DMS53 (cell line): ENCODE measurements around the gene FBXL3.

ENCODE experiments used
- DNase-seq: peaks from one replicate; lab custom pipeline; 2025; lab: John Stamatoyannopoulos, UW

Gene FBXL3

GRCh38 chr13:77026861-77027621, at the start of gene FBXL3:
FBXL3 (minus strand) TSS chr13:77027159; CDS start chr13:77021860, 5,299 bp downstream.
- peak; percentile 81 for DNase-seq

GRCh38 chr13:77067519-77067918, 40.6 kb upstream of the FBXL3 start:
- no peak for DNase-seq

- DNase-seq = no peak
Measured at GRCh38 chr13:77065461-77066147, 38.6 kb upstream of the FBXL3 start.

- DNase-seq = no peak
Measured at GRCh38 chr13:77062097-77062496, 35.1 kb upstream of the FBXL3 start.

- DNase-seq = no peak
Measured at GRCh38 chr13:77061362-77061761, 34.4 kb upstream of the FBXL3 start.

GRCh38 chr13:77056886-77057285, 29.9 kb upstream of the FBXL3 start:
- DNase-seq = no peak

- peak; percentile 2 for DNase-seq
Measured at GRCh38 chr13:77056382-77056781, 29.4 kb upstream of the FBXL3 start.

- DNase-seq = no peak
Measured at GRCh38 chr13:77055158-77055557, 28.2 kb upstream of the FBXL3 start.

GRCh38 chr13:77053192-77053591, 26.2 kb upstream of the FBXL3 start:
- DNase-seq = no peak

- DNase-seq = no peak
Measured at GRCh38 chr13:77048681-77049080, 21.7 kb upstream of the FBXL3 start.

- no peak for DNase-seq
Measured at GRCh38 chr13:77047649-77048343, 20.8 kb upstream of the FBXL3 start.

GRCh38 chr13:77042566-77043177, 15.7 kb upstream of the FBXL3 start:
- no peak for DNase-seq

GRCh38 chr13:77040835-77041234, 13.9 kb upstream of the FBXL3 start:
- DNase-seq = no peak

- DNase-seq = peak; percentile 75
Measured at GRCh38 chr13:77040076-77040475, 13.1 kb upstream of the FBXL3 start.

GRCh38 chr13:77038907-77039480, 12.0 kb upstream of the FBXL3 start:
- DNase-seq = no peak

GRCh38 chr13:77036279-77036678, 9.3 kb upstream of the FBXL3 start:
- no peak for DNase-seq

GRCh38 chr13:77034881-77035280, 7.9 kb upstream of the FBXL3 start:
- no peak for DNase-seq

GRCh38 chr13:77033717-77034302, 6.9 kb upstream of the FBXL3 start:
- no peak for DNase-seq

- DNase-seq = no peak
Measured at GRCh38 chr13:77031656-77032243, 4.8 kb upstream of the FBXL3 start.

GRCh38 chr13:77029436-77029835, 2.5 kb upstream of the FBXL3 start:
- DNase-seq = no peak

- peak; percentile 77 for DNase-seq
Measured at GRCh38 chr13:77028202-77028601, 1.2 kb upstream of the FBXL3 start.
